CD4-positive, alpha-beta T cell (primary cell): Measurements from ENCODE around the gene HOXA13. TPM values are rescaled to one million over a fixed set of nuclear protein-coding genes. Genes with fewer than 3 reads are reported as not detected.

Source experiments
- ATAC-seq: fragments of 200-7000 bp; cut with Tn5 transposase; one replicate; pipeline ENCODE4 v1.10.0; 2022; ENCODE audit warnings: mild to moderate bottlenecking; ENCODE audit not compliant: poor library complexity
- CTCF ChIA-PET: fragments of 350-600 bp; sonication (Branson Sonifier 250); formaldehyde crosslinking; loops from one replicate; lab custom pipeline; 2021; ENCODE audit warnings: antibody characterized with exemption, inconsistent platforms; lab: Charles Lee
- POLR2A ChIA-PET: fragments of 350-600 bp; sonication (Branson Sonifier 250); formaldehyde crosslinking; loops from one replicate; lab custom pipeline; 2021; ENCODE audit warnings: antibody characterized with exemption, inconsistent platforms; lab: Charles Lee
- DNase-seq, 14 experiments: peaks; one replicate each; pipeline ENCODE4 v3.0.0-alpha.2; 2013 to 2020; ENCODE audit warnings: mixed read lengths in 2 of 14
- H3K27ac ChIP-seq, 2 donors: one replicate each; pipeline versions ENCODE4 v1.5.1 to v1.7.0; 2013; ENCODE audit warnings: low read length in 2 of 2, low read depth in 1 of 2, mild to moderate bottlenecking in 1 of 2
- H3K27me3 ChIP-seq, 2 experiments: 1 replicate in 1 of 2; 2 replicates in 1 of 2; pipeline versions ENCODE4 v1.6.1 to v1.7.0; 2013; ENCODE audit warnings: low read length in 2 of 2, control low read depth in 1 of 2, mild to moderate bottlenecking in 1 of 2, moderate library complexity in 1 of 2; ENCODE audit not compliant: insufficient read depth in 2 of 2, control insufficient read depth in 1 of 2
- H3K36me3 ChIP-seq: one replicate; pipeline ENCODE4 v1.6.1; 2013; ENCODE audit warnings: low read length, control low read depth; ENCODE audit not compliant: insufficient read depth
- H3K4me1 ChIP-seq: one replicate; pipeline ENCODE4 v1.6.1; 2013; ENCODE audit warnings: low read length, control low read depth; ENCODE audit not compliant: insufficient read depth
- H3K4me3 ChIP-seq: one replicate; pipeline ENCODE4 v1.5.1; 2013; ENCODE audit warnings: mild to moderate bottlenecking, low read length, moderate library complexity
- H3K9me3 ChIP-seq, 2 experiments: 1 replicate in 1 of 2; 2 replicates in 1 of 2; pipeline versions ENCODE4 v1.6.1 to v1.7.0; 2013; ENCODE audit warnings: low read length in 2 of 2, mild to moderate bottlenecking in 2 of 2, control low read depth in 1 of 2, moderate library complexity in 1 of 2; ENCODE audit not compliant: control insufficient read depth in 1 of 2, insufficient read depth in 1 of 2
- H3K27ac Mint-ChIP-seq: one replicate; pipeline ENCODE4 v1.8.0; 2020; ENCODE audit warnings: mixed read lengths
- H3K27me3 Mint-ChIP-seq: one replicate; pipeline ENCODE4 v1.8.0; 2021; ENCODE audit warnings: mixed read lengths
- H3K36me3 Mint-ChIP-seq: one replicate; pipeline ENCODE4 v1.8.0; 2021; ENCODE audit warnings: low read depth, mixed read lengths
- H3K4me1 Mint-ChIP-seq: one replicate; pipeline ENCODE4 v1.8.0; 2021; ENCODE audit warnings: low read depth, mixed read lengths
- H3K4me3 Mint-ChIP-seq: one replicate; pipeline ENCODE4 v1.8.0; 2020; ENCODE audit warnings: mild to moderate bottlenecking, mixed read lengths
- H3K9me3 Mint-ChIP-seq: one replicate; pipeline ENCODE4 v1.8.0; 2020; ENCODE audit warnings: mixed read lengths
- intact Hi-C, 2 experiments: fragments of 100-400 bp; cut with DNase I in 1 of 2; cut with micrococcal nuclease in 1 of 2; formaldehyde crosslinking; loops; one replicate each; pipeline versions ENCODE4 v1.15.1 to v1.9.0; 2023 to 2025; cut with DNase I, micrococcal nuclease
- total RNA-seq, 174 experiments: library from RNA in 2 of 174; stranded (reverse) in 2 of 174; gene quantifications; one replicate each; pipeline ENCODE4 v1.2.3 and lab custom pipeline; 2021 to 2026
- TF ChIP-seq, protein P1 (sequence below): fragments of 200-600 bp; IDR thresholded peaks from one replicate; pipeline ENCODE4 v1.8.0; 2022; ENCODE audit warnings: antibody characterized with exemption, mild to moderate bottlenecking

HOXA13 gene
- total RNA-seq, 2 experiments from 2014 or later: not detected

GRCh38 chr7:27237735-27238334 is 37.9 kb upstream of the HOXA13 start:
- H3K9me3 ChIP-seq: peaks cover 0 to 16% of the 10 kb centered on the region in 2 experiments

DNA sequence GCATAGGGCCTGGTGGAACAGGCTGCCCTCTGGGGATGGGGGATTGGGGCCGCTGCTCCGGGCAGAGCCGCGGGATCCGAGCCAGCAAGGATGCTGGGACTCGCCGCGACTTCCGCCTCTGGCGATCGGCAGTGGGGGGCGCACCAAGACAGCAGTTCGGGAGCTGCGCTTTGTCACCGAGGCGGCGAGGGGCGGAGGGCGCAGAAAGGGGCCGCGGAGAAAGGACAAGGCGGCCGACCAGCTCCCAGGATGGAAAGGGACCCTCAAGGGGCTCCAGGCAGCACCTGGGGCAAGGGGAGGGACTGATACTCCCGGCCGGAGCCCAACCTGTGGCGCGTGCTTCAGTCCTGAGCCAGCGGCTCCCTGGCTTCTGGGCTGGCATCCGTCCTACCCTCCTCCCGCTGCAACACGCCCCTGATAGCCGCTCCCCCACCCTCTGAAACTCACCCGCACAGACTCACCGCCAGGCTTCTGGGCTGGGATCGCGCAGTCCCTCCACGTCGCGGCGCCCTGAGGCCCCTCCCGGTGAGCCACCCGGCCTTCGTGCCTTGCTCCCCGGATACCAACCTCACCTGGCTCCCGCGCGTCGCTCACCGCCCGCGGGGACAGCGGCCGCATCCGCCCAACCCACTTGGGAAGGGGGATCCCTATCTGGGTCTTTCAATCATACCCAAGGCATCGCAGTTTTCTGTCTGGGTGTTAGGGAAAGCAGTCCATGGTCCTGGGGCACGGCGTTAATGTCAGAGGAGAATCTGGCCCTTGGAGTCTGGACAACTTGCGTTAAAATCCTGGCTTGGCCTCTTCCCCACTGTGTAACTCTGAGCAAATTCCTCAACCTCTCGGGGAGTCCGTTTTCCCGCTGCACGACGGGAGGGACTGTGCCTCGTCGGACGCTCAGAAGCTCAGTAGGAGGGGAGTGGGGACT is 35.8 kb upstream of the HOXA13 start:
- intact Hi-C loops: no loop called here
- Histone ChIP-seq H3K9me3 (peaks cover 0 to 10% of the 10 kb centered on the region in 2 experiments), H3K27me3 (peaks cover 51 to 71% of the 10 kb centered on the region in 2 experiments), H3K4me1 (peaks cover 23% of the 10 kb centered on the region), H3K27ac (no peak overlapping the region), H3K4me3 (peak overlapping the region; percentile 12), H3K36me3 (no peaks in the 10 kb centered on the region)
- Mint-ChIP-seq H3K4me1 (peaks cover 15% of the 10 kb centered on the region), H3K27ac (no peak overlapping the region), H3K36me3 (no peaks in the 10 kb centered on the region), H3K9me3 (no peaks in the 10 kb centered on the region), H3K27me3 (peaks cover 80% of the 10 kb centered on the region), H3K4me3 (no peak overlapping the region)
- POLR2A ChIA-PET: no interaction called here
- CTCF ChIA-PET: no interaction called here
- DNase-seq (no peak), ATAC-seq (no peak)
- TF ChIP-seq, protein P1, sequence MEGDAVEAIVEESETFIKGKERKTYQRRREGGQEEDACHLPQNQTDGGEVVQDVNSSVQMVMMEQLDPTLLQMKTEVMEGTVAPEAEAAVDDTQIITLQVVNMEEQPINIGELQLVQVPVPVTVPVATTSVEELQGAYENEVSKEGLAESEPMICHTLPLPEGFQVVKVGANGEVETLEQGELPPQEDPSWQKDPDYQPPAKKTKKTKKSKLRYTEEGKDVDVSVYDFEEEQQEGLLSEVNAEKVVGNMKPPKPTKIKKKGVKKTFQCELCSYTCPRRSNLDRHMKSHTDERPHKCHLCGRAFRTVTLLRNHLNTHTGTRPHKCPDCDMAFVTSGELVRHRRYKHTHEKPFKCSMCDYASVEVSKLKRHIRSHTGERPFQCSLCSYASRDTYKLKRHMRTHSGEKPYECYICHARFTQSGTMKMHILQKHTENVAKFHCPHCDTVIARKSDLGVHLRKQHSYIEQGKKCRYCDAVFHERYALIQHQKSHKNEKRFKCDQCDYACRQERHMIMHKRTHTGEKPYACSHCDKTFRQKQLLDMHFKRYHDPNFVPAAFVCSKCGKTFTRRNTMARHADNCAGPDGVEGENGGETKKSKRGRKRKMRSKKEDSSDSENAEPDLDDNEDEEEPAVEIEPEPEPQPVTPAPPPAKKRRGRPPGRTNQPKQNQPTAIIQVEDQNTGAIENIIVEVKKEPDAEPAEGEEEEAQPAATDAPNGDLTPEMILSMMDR: no peak

More at GRCh38 chr7:27237735-27238334, 37.9 kb upstream of the HOXA13 start:
- no peak overlapping the region for H3K27ac Mint-ChIP-seq
- POLR2A ChIA-PET: no interaction called here
- no peaks in the 10 kb centered on the region for H3K9me3 Mint-ChIP-seq
- no peak overlapping the region for H3K27ac ChIP-seq
- intact Hi-C loops: no loop called here
- no peak overlapping the region for H3K4me3 ChIP-seq
- TF ChIP-seq, protein P1: no peak
- CTCF ChIA-PET: no interaction called here
- peaks cover 73 to 92% of the 10 kb centered on the region in 2 experiments for H3K27me3 ChIP-seq
- H3K36me3 Mint-ChIP-seq: no peaks in the 10 kb centered on the region
- no peaks in the 10 kb centered on the region for H3K36me3 ChIP-seq
- H3K4me1 ChIP-seq: peaks cover 32% of the 10 kb centered on the region
- no peak for ATAC-seq
- peaks cover 92% of the 10 kb centered on the region for H3K27me3 Mint-ChIP-seq
- H3K4me3 Mint-ChIP-seq: no peak overlapping the region
- H3K4me1 Mint-ChIP-seq: peaks cover 32% of the 10 kb centered on the region
- DNase-seq: no peak

- H3K36me3 ChIP-seq: no peaks in the 10 kb centered on the region
- Mint-ChIP-seq H3K36me3 (no peaks in the 10 kb centered on the region), H3K9me3 (no peaks in the 10 kb centered on the region), H3K27me3 (peaks cover 80% of the 10 kb centered on the region), H3K4me3 (no peak overlapping the region), H3K27ac (no peak overlapping the region), H3K4me1 (no peaks in the 10 kb centered on the region)
- no peak for ATAC-seq
- no peak for DNase-seq
- no peak overlapping the region for H3K27ac ChIP-seq
- CTCF ChIA-PET: no interaction called here
- POLR2A ChIA-PET: no interaction called here
- H3K9me3 ChIP-seq: peaks cover 0 to 8% of the 10 kb centered on the region in 2 experiments
- H3K27me3 ChIP-seq: peaks cover 25 to 52% of the 10 kb centered on the region in 2 experiments
- intact Hi-C loops: no loop called here
- H3K4me1 ChIP-seq: no peaks in the 10 kb centered on the region
- TF ChIP-seq, protein P1: no peak
- H3K4me3 ChIP-seq: no peak overlapping the region
Measured at GRCh38 chr7:27229448-27229847, 29.6 kb upstream of the HOXA13 start.
